Esophagus squamous epithelium (tissue), 4 donors: Measurements from ENCODE around the gene NPAS1.

ENCODE experiments used
- POLR2A ChIP-seq, 4 donors: fragments of 450-650 bp; IDR thresholded peaks; one replicate each; pipeline ENCODE4 v1.6.1; 2017; ENCODE audit warnings: antibody characterized with exemption in 4 of 4, mild to moderate bottlenecking in 4 of 4, moderate library complexity in 3 of 4
- TF ChIP-seq, protein P1 (sequence below), 6 experiments: fragments of 450-650 bp in 4 of 6; fragments of 200-600 bp in 2 of 6; sonication (generic) in 2 of 6; IDR thresholded peaks; one replicate each; pipeline ENCODE4 v1.5.1; 2016 to 2019; ENCODE audit warnings: antibody characterized with exemption in 6 of 6, mild to moderate bottlenecking in 4 of 6, moderate library complexity in 4 of 6

DNA sequence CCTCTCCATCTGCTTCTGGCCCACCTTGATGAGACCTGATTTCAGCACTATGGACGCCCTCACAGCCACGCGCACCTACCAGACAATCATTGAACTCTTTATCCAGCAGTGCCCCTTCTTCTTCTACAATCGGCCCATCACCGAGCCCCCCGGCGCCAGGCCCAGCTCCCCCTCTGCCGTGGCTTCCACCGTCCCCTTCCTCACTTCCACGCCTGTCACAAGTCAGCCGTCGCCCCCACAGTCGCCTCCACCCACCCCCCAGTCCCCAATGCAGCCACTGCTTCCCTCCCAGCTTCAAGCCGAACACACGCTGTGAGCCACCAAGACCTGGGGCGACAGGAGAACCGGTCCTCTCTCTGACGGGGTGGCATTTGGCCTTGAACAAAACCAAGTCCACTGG is 19.3 kb upstream of the NPAS1 start:
- TF ChIP-seq, protein P1, sequence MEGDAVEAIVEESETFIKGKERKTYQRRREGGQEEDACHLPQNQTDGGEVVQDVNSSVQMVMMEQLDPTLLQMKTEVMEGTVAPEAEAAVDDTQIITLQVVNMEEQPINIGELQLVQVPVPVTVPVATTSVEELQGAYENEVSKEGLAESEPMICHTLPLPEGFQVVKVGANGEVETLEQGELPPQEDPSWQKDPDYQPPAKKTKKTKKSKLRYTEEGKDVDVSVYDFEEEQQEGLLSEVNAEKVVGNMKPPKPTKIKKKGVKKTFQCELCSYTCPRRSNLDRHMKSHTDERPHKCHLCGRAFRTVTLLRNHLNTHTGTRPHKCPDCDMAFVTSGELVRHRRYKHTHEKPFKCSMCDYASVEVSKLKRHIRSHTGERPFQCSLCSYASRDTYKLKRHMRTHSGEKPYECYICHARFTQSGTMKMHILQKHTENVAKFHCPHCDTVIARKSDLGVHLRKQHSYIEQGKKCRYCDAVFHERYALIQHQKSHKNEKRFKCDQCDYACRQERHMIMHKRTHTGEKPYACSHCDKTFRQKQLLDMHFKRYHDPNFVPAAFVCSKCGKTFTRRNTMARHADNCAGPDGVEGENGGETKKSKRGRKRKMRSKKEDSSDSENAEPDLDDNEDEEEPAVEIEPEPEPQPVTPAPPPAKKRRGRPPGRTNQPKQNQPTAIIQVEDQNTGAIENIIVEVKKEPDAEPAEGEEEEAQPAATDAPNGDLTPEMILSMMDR (IDR thresholded peaks at IDR 0.05) = no peak
- TF ChIP-seq POLR2A (IDR thresholded peaks at IDR 0.05) = no peak
